HG03521 (cell line): ENCODE results near the gene NPHP4.

Experiments used
- ATAC-seq: cut with Tn5 transposase; IDR thresholded peaks from one replicate; pipeline ENCODE4 v1.9.1; 2021; ENCODE audit warnings: mild to moderate bottlenecking, moderate library complexity; ENCODE audit not compliant: unreplicated experiment

NPHP4 gene

DNA sequence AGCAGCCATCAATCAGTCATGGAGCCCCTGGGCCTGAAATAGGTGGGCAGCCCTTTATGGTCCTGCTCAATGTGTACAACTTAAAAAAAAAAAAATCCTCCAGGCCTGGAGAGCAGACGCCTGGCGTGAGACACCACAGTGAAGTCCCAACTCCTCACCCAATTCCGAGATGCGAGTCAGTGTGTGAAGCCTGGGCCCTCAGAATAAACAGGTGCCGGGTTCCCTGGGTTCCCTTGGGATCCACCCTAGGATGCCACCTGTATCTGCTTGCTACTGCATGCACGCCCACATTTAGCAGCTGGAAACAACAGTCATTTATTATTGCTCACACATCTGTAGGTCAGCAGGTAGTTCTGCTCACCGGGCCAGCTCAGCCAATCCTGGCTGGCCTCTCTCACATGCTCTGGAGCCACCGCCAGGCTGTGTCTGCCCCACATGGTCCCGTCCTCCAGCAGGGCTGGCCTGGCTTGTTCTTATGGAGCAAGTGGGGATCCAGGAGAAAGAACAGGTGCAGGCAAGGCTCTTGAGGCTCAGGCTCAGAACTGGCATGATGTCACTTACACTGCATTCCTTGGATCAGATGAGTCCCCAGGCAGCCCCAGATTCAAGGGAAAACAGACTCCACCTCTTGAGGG is 172.7 kb downstream of the NPHP4 start:
- no peak for ATAC-seq

- ATAC-seq = no peak
Measured at GRCh38 chr1:5818755-5819154, 173.5 kb downstream of the NPHP4 start.

DNA sequence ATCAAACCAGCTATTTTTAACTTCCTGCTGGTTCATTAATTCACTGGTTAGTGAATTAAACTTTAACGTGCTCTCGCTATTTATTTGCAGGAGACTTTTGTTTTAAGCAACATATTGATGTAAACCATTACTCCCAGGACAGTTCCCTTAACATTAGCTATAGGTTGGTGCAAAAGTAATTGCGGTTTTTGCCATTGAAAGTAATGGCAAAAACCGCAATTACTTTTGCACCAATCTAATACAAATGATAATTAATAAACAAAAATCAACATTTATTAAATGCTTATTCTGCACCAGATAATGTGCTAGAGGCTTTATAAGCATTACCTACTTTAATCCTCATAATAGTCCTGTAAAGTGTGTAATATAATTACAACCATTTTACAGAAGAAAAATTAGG is 176.5 kb downstream of the NPHP4 start:
- no peak for ATAC-seq

GRCh38 chr1:5815211-5815610 is 177.0 kb downstream of the NPHP4 start:
- no peak for ATAC-seq

GRCh38 chr1:5814046-5814619 is 178.1 kb downstream of the NPHP4 start:
- ATAC-seq = no peak

DNA sequence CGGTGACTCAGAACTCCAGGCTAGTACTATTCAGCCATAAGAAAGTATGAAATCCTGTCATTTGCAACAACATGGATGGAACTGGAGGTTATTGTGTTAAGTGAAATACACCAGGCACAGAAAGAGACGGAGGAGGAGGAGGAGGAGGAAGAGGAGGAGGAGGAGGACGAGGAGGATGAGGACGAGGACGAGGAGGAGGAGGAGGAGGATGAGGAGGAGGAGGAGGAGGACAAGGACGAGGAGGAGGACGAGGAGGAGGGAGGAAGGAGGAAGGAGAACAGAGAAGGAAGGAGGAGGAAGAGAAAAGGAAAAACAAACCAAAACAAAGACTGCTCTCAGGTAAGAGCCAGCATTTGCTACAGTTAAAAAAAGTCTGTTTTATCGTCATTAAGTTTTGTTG is 178.7 kb downstream of the NPHP4 start:
- no peak for ATAC-seq
